ENCODE measurements around the gene FBRSL1. TPM values are rescaled to one million over a fixed set of nuclear protein-coding genes. Genes with fewer than 3 reads are reported as not detected.
"Not testable (repeated sequence)": the region's sequence is repeated elsewhere in the genome, so short reads cannot be mapped to it uniquely, and the experiment has no call there.

FBRSL1 gene
- total and polyA plus RNA-seq, 2 of the 8 experiments (the other 6 are each of a cell fraction or from before 2014, with no cell fraction given) = 18.4 to 109 TPM

GRCh38 chr12:132532711-132533583 is 43.0 kb downstream of the FBRSL1 start:
- H2BK120ac ChIP-seq (replicated peaks; ENCODE audit: low read depth, low read length); H3K4me1 ChIP-seq (replicated peaks in 1 of 4; ENCODE audit: control insufficient read depth in 3 of 4, insufficient read depth in 4 of 4, low read length in 3 of 4); H2BK20ac ChIP-seq (ENCODE audit: low read length); H2BK5ac ChIP-seq (ENCODE audit: low read depth, low read length); H4K8ac ChIP-seq (ENCODE audit: extremely low read depth, insufficient read depth, low read length); H3K56ac ChIP-seq (replicated peaks; ENCODE audit: insufficient read length, low read depth, low read length); H3K36me3 ChIP-seq (ENCODE audit: control insufficient read depth in 2 of 4, insufficient read depth in 4 of 4, low read length in 3 of 4); H3K14ac ChIP-seq (ENCODE audit: insufficient read length); H3K4me2 ChIP-seq (ENCODE audit: insufficient read depth in 1 of 2, low read depth in 2 of 2, low read length in 2 of 2); H3K23me2 ChIP-seq (ENCODE audit: low read depth, low read length); H4K20me1 ChIP-seq (replicated peaks in 1 of 2; ENCODE audit: control insufficient read depth in 1 of 2, insufficient read depth in 2 of 2, low read length in 2 of 2); H3K18ac ChIP-seq (ENCODE audit: extremely low read depth, low read length); H2BK12ac ChIP-seq (ENCODE audit: low read depth, low read length); CTCF ChIA-PET (ENCODE audit: partially characterized antibody); H2AK5ac ChIP-seq (ENCODE audit: low read depth, low read length); DNase-seq (ENCODE audit: low read depth in 1 of 2, low spot score in 2 of 2); FAIRE-seq; H2BK15ac ChIP-seq (ENCODE audit: low read length); H2AFZ ChIP-seq (ENCODE audit: low read length); H4K5ac ChIP-seq (ENCODE audit: insufficient read length, low read depth, low read length); H3K23ac ChIP-seq (ENCODE audit: insufficient read length); H3K79me1 ChIP-seq (ENCODE audit: low read depth, low read length); H3K27ac ChIP-seq (ENCODE audit: low read depth, low read length); H3K4ac ChIP-seq (replicated peaks; ENCODE audit: insufficient read length, low read depth, low read length); H4K91ac ChIP-seq (replicated peaks; ENCODE audit: insufficient read length, low read length); H3K9ac ChIP-seq (replicated peaks in 1 of 4; ENCODE audit: extremely low read depth in 1 of 4, low read depth in 3 of 4, low read length in 3 of 4); H3K79me2 ChIP-seq (ENCODE audit: control insufficient read depth in 1 of 2, insufficient read depth in 2 of 2, low read length in 2 of 2): not testable (repeated sequence)
- Histone ChIP-seq H3K27me3 (replicated peaks in 1 of 4; ENCODE audit: control insufficient read depth in 3 of 4, extremely low read depth in 1 of 4, insufficient read depth in 3 of 4, low read length in 3 of 4) (peaks cover 18 to 67% (median 47%) of the 10 kb centered on the region in 4 experiments), H3K9me3 (ENCODE audit: insufficient read depth in 2 of 2, low read depth in 1 of 2, low read length in 1 of 2) (peaks cover 58 to 80% of the 10 kb centered on the region in 2 experiments), H3K4me3 (ENCODE audit: extremely low read depth in 1 of 4, insufficient read depth in 2 of 4, low read depth in 3 of 4, low read length in 4 of 4) (peak overlapping the region in 2 of 4 experiments; percentile 15 to 19; a peak in 1 of 8 replicates)
- WGBS, 2 experiments (ENCODE audit: extremely low coverage in 1 of 2, insufficient coverage in 1 of 2, insufficient read length in 1 of 2, insufficient replicate concordance in 2 of 2, low coverage in 1 of 2, low lambda C conversion rate in 2 of 2, missing lambda C conversion rate in 1 of 2) = 83% methylated on average over 14 of the region's 20 CpGs; no CpG with 5 or more reads in 1 of the 2 experiments
- POLR2A ChIA-PET (ENCODE audit: partially characterized antibody) = interaction anchor here (0.6 kb wide), 1 partner anchor 1782 kb away, joined by 3 read pairs; no protein-coding TSS in a partner anchor
